ENCODE data around the gene NFIB.

The NFIB gene

GRCh38 chr9:14278291-14278721 is 35.6 kb downstream of the NFIB start:
- DNase-seq (ENCODE audit: low read depth in 2 of 2): no peak

DNA sequence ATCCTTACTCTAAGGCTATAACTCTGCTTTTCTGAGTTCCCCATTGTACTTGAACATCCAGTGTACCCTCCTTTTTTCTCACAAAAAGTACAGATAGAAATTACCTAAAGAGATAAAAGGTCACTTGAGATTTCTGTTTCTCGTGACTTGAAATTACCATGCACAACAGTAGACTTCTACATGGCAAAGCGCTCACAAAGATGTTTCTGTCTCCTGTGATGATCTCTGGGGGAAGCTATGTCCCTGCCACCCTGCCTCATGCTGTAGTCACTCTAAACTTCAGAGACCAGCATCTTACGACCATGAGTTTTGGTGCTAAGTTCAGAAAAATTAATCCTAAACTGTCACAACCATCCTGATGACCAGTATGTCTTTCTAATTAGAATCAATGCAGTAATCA is 36.2 kb downstream of the NFIB start:
- DNase-seq (ENCODE audit: low read depth in 2 of 2): no peak

- no peak for DNase-seq (ENCODE audit: low read depth in 2 of 2)
These were observed 36.7 kb downstream of the NFIB start for GRCh38 chr9:14277244-14277643.

DNA sequence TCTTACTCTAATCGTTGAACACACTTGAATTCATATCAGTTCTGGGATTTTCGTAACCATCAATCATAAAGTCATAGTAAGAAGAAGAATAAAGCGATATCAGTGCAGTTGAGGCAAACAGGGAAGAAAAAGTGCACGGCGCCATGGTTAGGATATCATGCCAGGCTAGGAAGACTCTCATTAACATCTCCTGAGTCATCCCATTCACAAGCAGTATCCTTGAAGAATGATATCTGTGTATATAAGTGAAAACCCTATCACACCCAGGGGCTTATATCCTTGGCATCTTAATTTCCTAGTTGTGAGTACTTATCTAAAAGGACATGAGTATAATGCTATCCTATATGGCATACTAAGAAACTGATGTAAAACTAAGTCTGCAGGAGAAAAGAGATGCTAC is 38.6 kb downstream of the NFIB start:
- DNase-seq (ENCODE audit: low read depth in 2 of 2): no peak

DNA sequence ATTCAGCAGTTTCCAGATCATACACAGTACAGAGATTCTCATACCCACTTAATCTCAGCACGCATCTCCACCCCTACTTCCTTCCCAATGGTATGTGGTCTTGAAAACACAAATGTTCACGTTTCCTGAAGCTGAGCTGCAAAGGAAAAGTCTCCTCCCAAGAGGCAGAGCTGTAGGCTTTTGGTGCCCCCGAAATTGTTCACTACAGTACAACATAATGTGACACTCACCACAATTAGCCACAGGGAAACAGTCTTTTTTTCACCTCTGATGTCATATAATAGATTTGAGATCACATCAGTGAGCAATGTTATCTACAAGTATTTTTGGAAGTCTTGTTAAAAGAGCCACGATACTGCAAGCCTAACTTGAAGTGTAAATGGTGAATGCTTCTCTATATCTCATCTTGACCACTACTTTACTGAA is 40.2 kb downstream of the NFIB start:
- no peak for DNase-seq (ENCODE audit: low read depth in 2 of 2)

GRCh38 chr9:14272927-14273528 is 40.9 kb downstream of the NFIB start:
- DNase-seq (ENCODE audit: low read depth in 2 of 2): no peak

DNA sequence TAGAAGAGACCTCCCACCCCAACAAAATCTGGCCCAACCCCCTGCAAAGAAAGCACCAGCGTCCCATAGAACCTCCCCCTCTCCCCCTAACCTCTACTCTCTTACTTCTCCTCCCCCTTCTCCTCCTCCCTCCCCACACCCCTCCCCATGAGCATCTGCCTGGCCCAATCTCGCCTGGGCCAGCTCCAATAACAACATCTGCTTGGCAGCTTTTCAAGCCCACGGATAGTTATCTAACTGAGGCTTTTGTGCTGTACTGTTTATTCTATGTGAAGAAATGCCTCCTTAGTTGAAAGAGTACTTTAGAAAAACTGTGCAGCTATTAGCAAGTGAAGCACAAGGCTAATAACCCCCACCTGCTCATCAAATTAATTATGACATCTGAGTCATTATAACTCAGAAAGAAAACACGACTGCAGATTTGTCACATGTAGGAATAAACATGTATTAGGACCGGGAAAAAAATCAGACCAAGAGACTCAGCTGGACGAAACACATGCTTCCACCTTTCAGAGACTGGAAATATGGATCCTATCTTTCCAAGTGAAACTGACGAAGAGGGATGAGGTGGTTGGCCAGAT is 42.8 kb downstream of the NFIB start:
- no peak for DNase-seq (ENCODE audit: low read depth in 2 of 2)

DNA sequence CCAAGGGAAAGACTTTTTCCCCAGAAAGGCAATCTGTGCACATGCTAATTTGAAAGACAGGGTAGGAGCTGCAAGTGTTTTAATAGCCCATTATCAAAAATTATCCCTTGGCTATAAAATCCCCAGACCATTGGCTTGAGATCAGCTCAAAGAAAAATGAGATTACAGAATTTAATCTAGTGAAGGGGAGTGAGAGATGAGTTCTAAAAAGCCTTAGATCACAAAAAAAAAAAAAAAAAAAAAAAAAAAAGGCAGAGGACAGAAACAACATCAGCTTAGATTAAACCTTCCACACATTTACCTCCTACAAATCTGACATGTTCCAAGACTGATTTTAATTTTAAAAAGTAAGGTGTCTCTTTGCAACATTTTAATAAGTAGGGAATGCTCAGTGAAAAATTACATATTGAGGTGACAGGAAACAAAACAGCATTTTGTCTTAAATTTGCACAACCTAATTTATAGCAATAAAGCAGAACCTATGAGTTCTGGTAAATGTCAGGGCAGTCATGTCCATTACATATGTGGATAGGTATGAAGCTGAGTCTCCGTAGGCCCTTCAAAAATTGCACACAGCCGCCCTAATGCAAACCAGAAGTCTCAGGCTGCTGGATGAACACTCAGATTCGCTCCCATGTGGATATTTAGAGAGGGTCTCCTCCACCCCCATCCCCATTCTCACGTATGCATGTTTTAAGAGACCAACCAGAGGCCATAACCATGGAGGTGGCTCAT is 43.4 kb downstream of the NFIB start:
- DNase-seq (ENCODE audit: low read depth in 2 of 2): no peak

DNA sequence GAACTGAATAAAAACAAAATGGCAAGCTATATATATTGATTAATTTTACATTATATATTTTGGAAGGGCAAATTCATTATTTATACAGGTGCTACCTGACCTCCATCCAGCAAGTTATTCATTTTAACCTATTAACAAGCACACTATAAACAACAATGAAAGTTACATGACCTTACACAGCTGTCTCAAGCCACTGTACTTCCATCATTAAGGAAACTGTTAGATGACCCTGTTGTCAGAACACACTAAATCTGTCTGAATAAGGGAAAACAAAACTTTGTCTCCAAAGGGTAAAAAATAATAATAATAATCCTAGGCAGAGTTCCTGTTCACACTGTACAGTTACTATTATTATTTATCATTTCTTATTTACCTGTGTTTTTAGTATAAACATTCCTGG is 44.0 kb downstream of the NFIB start:
- no peak for DNase-seq (ENCODE audit: low read depth in 2 of 2)

GRCh38 chr9:14263707-14264483 is 50.0 kb downstream of the NFIB start:
- DNase-seq (ENCODE audit: low read depth in 2 of 2): no peak

GRCh38 chr9:14262827-14263226 is 51.1 kb downstream of the NFIB start:
- no peak for DNase-seq (ENCODE audit: low read depth in 2 of 2)

DNA sequence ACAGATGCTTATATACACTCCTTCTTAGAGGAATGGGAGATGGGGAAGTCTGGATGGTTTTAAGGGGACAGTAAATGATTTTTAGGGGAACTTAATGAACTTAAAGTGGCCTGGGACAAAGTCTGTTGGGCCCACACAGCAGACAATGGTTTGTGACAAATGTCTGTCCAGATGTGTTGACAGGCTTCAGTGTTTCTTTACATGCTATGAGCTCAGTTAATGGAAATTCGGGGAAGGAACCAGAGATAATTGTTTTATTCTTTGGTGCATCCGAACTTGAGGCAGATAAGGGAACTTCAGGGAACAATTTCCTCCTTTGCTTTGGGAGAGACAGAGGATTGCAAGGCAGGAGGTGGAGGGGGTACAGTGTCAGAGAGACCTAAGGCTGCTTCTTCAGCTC is 52.3 kb downstream of the NFIB start:
- no peak for DNase-seq (ENCODE audit: low read depth in 2 of 2)

DNA sequence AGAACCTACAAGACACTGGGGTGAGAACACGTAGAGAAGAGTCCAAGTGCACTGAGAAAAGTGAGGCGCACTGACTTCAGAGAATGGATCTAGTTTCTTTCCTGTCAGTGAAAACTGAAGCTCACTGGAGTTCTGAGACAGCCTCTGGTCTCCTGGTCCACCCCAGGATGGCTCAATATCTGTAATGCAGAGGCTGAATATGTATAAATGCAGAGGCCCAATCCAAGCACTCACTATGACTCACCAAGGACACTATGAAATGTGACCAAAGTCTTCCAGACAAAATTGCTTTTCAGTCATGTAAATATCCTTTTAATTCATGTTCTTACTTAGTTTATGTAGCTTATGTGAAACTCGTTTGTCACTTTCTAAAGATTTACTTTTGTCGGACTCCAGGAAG is 53.8 kb downstream of the NFIB start:
- no peak for DNase-seq (ENCODE audit: low read depth in 2 of 2)

DNA sequence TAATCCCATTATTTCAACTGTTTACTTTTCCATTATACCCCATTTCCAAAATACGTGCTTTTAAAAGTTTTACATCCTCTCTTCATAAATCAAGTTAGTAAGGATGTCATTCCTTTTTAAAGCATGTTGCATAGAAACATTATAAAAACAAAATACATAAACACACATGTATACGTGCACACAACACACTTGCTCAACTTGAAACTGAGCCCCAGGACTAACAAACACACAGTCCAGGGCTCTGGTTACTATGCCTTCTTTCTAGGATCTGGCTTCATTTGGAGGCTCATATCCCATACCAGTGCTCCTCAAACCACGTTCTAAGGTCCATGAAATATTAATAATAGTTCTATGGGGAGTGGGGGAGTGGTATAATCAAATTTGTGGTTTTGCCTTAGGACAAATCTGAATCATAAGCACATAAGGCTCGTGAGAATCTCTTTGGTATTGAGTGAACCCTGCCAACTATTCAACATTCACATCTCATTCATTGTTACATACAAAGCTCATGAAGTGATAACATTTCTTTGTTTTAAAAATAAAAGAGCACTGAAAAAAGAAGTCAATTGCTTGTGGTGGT is 55.2 kb downstream of the NFIB start:
- no peak for DNase-seq (ENCODE audit: low read depth in 2 of 2)

DNA sequence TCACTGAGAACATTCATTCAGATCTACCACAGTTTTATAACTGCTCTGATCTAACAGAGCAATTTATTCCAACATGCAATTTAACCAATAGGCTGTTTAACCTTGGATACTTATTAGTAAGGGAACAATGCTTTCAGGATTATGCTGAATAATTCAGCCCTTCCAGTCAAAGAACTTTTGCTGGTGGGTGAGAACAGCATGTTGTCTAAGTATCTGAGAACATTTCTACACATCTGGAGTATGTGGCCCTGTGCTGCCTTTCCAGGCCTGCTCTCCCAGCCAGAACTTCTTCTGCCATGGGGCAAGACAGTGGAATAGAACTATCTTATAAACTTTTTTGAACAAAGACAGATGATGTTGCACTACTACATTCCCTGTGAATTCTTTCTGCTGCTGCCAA is 55.8 kb downstream of the NFIB start:
- no peak for DNase-seq (ENCODE audit: low read depth in 2 of 2)

GRCh38 chr9:14256588-14256987 is 57.4 kb downstream of the NFIB start:
- no peak for DNase-seq (ENCODE audit: low read depth in 2 of 2)

- DNase-seq (ENCODE audit: low read depth in 2 of 2): no peak
These were observed 62.5 kb downstream of the NFIB start for GRCh38 chr9:14251154-14252071.

DNA sequence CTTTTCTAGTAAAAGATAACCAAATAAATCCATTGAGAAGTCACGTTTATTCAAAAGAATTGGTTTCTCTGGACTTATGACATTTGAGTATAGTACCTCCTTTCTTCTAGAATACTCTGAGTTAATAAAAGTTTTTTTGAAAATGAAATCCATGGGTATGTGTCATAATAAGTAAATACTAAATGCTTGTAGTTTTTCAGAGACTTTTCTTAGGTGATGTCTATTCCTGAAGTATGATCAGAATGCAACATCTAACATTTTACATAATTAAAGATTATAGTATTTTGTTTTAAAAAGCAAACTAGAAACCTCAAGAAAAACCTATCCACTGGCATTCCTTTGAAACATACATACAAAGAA is 63.2 kb downstream of the NFIB start:
- DNase-seq (ENCODE audit: low read depth in 2 of 2): no peak

DNA sequence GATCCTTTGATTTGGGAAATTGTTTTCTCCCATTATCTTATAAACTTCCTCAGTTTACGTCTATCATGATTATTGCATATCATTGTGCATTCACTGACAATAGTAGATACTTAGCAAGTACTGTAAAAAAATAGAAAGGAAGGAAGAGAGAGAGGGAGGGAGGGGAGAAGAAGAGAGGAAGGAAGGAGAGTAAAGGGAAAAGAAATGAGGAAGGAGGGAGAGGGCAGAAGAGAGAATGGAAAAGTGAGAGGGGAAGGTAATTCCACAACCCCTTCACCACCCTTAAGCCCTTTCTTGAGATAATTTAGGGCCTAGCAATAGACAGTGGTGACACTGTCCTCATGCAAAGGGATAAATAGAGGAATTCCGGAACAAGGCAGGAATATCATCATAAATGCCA is 64.4 kb downstream of the NFIB start:
- DNase-seq (ENCODE audit: low read depth in 2 of 2): no peak

DNA sequence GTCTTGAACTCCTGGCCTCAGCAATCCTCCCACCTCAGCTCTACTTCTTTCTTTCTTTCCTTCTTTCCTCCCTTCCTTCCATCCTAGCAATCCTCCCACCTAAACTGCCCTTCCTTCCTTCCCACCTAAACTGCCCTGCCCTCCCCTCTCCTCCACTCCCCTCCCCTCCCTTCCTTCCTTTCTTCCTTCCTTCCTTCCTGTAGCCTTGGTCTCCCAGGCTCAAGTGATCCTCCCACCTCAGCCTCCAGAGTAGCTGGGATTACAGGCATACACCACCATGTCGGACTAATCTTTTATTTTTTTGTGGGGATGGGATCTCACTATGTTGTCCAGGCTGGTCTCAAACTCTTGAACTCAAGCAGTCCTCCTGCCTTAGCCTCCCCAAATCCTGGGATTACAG is 65.8 kb downstream of the NFIB start:
- DNase-seq (ENCODE audit: low read depth in 2 of 2): no peak

DNA sequence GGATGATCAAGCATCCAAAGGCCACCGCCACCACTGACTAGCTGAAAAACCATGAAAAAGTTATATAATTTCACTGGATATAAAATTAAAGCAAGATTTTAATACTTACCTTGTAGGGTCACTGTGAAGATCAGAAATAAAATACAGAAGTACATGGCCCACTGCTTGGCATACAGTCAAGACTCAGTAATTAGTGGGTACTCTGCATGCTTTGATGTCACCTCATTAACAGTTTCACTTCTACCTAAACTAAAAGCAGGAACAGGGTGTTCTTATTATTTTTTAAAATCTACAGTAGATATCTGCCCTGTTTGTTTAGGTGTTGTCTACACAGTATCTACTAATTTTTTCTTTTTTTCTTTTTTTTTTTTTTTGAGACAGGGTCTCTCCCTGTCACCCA is 66.4 kb downstream of the NFIB start:
- DNase-seq (ENCODE audit: low read depth in 2 of 2): no peak
